ENCODE measurements around the gene ZNF609. TPM values are rescaled to one million over a fixed set of nuclear protein-coding genes. Genes with fewer than 3 reads are reported as not detected.

ZNF609 gene
- total and polyA plus RNA-seq, 2 of the 13 experiments (the other 11 are each of a cell fraction or from before 2014, with no cell fraction given): 8.9 to 9.9 TPM

DNA sequence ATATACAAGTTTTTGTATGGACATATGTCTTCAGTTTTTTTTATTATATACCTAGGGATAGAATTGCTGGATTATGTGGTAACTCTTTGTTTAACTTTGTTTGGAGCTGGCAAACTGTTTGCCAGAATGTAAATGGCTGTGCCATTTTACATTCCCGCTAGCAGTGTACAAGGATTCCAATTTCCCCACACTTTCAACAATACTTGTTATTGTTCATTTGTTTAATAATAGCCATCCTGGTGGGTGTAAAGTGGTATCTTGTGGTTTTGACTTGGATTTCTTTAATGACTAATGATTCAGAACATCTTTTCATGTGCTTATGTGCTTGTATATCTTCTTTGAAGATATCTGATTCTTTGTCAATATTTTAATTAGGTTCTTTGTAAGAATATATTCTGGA, 64.4 kb downstream of the ZNF609 start:
- peaks cover 0 to 1% of the 10 kb centered on the region in 2 experiments; a peak in 2 of 5 replicates for H3K36me3 ChIP-seq (replicated peaks in 1 of 2; ENCODE audit: control insufficient read depth in 1 of 2, insufficient read depth in 2 of 2, low read length in 2 of 2)
- in situ Hi-C loops (cut with HindIII; ENCODE audit: extremely low pct_ligation_motif_present, low pct_unique_long_range_greater_than_20kb): no loop called here
- H3K27ac ChIP-seq (ENCODE audit: extremely low read length, insufficient read depth, low read length): no peak overlapping the region
- no TSS peak for BruUV-seq (replicated peaks)
- H3K4me2 ChIP-seq (ENCODE audit: low read depth, low read length): no peak overlapping the region
- FAIRE-seq (no peak), DNase-seq (ENCODE audit: low spot score) (peak; percentile 30), ATAC-seq (no peak)
- H2AFZ ChIP-seq (ENCODE audit: low read length): no peak overlapping the region
- TF ChIP-seq HMGXB4 (CRISPR knock-in tag; IDR thresholded peaks at IDR 0.05; ENCODE audit: borderline replicate concordance in 1 of 2, low read depth in 1 of 2): no peak
- TF ChIP-seq, protein P1, sequence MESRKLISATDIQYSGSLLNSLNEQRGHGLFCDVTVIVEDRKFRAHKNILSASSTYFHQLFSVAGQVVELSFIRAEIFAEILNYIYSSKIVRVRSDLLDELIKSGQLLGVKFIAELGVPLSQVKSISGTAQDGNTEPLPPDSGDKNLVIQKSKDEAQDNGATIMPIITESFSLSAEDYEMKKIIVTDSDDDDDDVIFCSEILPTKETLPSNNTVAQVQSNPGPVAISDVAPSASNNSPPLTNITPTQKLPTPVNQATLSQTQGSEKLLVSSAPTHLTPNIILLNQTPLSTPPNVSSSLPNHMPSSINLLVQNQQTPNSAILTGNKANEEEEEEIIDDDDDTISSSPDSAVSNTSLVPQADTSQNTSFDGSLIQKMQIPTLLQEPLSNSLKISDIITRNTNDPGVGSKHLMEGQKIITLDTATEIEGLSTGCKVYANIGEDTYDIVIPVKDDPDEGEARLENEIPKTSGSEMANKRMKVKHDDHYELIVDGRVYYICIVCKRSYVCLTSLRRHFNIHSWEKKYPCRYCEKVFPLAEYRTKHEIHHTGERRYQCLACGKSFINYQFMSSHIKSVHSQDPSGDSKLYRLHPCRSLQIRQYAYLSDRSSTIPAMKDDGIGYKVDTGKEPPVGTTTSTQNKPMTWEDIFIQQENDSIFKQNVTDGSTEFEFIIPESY (CRISPR knock-in tag; IDR thresholded peaks at IDR 0.05): peak; percentile 69; the same call in 1 of the 2 replicates
- TF ChIP-seq ZNF207 (IDR thresholded peaks at IDR 0.05; ENCODE audit: borderline replicate concordance): no peak
- TF ChIP-seq THYN1 (CRISPR knock-in tag; IDR thresholded peaks at IDR 0.05; ENCODE audit: borderline replicate concordance, low read depth): no peak
- H3K9ac ChIP-seq (ENCODE audit: insufficient read depth, low read depth, low read length): no peak overlapping the region
- H3K4me3 ChIP-seq (replicated peaks in 1 of 3; ENCODE audit: insufficient read depth in 1 of 3, low read depth in 2 of 3, low read length in 3 of 3): no peak overlapping the region
- peaks cover 39% of the 10 kb centered on the region for H3K4me1 ChIP-seq (ENCODE audit: insufficient read depth, low read length)
- intact Hi-C loops (cut with micrococcal nuclease; ENCODE audit: unreplicated experiment): no loop called here
- H3K9me3 ChIP-seq (ENCODE audit: low read length): no peaks in the 10 kb centered on the region
- WGBS (ENCODE audit: low lambda C conversion rate): 95% methylated on average over 1 of the region's 1 CpG
- POLR2A ChIA-PET: no interaction called here
- peaks cover 13% of the 10 kb centered on the region for H4K20me1 ChIP-seq (ENCODE audit: insufficient read depth, low read length)
- peaks cover 70% of the 10 kb centered on the region for H3K79me2 ChIP-seq (ENCODE audit: insufficient read depth, low read length)
- CTCF ChIA-PET (ENCODE audit: low intra/inter-chr PET ratio, low total read pairs): interaction anchor here (0.6 kb wide), 1 partner anchor 52 kb away, joined by 3 read pairs; no protein-coding TSS in a partner anchor
- no peaks in the 10 kb centered on the region for H3K27me3 ChIP-seq (ENCODE audit: control insufficient read depth in 1 of 2, insufficient read depth in 2 of 2, low read length in 2 of 2)
